NB4 (cell line): ENCODE data around the gene STOML1.

ENCODE experiments used
- DNase-seq: peaks from one replicate; pipeline ENCODE4 v3.0.0; 2010; ENCODE audit warnings: low read depth
- H3K4me3 ChIP-seq: one replicate; pipeline ENCODE4 v1.5.1; 2011; ENCODE audit warnings: mild to moderate bottlenecking, low read depth, low read length, moderate library complexity
- MYC ChIP-seq: IDR thresholded peaks from 2 replicates; pipeline ENCODE4 v1.6.1; 2011; ENCODE audit warnings: low read depth, low read length
- POLR2A ChIP-seq: IDR thresholded peaks from 2 replicates; pipeline ENCODE4 v1.6.1; 2011; ENCODE audit warnings: mild to moderate bottlenecking; ENCODE audit not compliant: insufficient read length; ENCODE audit errors: extremely low read depth
- TF ChIP-seq, protein P1 (sequence below): IDR thresholded peaks from 2 replicates; pipeline ENCODE4 v1.6.1; 2011; ENCODE audit warnings: low read depth, low read length
- TF ChIP-seq, protein P2 (sequence below): IDR thresholded peaks from one replicate; pipeline ENCODE4 v1.5.1; 2012; ENCODE audit warnings: low read depth, low read length

STOML1 gene

DNA sequence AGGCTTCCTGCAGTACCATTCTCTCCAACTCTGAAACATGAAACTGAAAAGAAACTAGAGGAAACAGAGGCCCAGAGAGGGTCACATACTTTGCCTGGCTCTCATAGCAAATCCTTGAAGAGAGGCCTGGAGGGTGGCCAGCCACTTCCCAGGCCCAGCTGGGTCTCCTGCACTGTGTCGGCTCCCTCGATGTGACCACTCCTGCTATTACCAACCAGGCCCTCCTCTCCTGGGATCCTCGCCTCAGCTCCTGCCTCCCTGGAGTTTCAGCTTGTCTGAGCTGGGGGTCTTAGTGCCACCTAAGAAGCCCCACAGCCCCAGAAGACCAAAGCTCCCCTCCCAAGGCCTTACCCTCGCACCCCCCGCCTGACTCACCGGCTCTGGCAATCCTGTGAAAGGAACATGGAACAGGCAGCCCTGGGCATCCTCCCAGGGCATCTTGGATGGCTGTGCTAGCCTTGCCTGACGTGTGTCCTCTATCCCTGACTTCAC is 61.3 kb downstream of the STOML1 start:
- no peak for TF ChIP-seq MYC
- TF ChIP-seq, protein P1, sequence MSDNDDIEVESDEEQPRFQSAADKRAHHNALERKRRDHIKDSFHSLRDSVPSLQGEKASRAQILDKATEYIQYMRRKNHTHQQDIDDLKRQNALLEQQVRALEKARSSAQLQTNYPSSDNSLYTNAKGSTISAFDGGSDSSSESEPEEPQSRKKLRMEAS: no peak
- no peak for TF ChIP-seq POLR2A
- TF ChIP-seq, protein P2, sequence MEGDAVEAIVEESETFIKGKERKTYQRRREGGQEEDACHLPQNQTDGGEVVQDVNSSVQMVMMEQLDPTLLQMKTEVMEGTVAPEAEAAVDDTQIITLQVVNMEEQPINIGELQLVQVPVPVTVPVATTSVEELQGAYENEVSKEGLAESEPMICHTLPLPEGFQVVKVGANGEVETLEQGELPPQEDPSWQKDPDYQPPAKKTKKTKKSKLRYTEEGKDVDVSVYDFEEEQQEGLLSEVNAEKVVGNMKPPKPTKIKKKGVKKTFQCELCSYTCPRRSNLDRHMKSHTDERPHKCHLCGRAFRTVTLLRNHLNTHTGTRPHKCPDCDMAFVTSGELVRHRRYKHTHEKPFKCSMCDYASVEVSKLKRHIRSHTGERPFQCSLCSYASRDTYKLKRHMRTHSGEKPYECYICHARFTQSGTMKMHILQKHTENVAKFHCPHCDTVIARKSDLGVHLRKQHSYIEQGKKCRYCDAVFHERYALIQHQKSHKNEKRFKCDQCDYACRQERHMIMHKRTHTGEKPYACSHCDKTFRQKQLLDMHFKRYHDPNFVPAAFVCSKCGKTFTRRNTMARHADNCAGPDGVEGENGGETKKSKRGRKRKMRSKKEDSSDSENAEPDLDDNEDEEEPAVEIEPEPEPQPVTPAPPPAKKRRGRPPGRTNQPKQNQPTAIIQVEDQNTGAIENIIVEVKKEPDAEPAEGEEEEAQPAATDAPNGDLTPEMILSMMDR: no peak

DNA sequence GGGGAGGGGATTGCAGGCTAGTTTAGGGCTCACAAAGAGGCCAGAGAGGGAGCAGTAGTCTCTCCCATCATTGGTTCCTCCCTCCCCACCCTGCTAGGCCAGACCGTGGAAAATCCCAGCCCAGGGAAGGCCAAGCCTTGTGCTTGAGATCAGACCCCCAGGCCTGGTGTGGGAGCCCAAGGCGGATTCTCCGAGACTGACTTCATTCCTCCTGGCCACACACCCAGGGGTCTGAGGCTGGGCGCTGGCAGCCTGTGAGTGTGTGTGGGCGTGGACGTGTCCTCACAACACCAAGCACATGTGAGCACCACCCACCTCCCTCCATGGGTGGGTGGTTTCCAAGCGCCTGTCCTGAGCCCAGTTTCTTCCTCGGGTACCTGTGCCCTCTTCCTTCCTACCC is 61.7 kb downstream of the STOML1 start:
- H3K4me3 ChIP-seq: no peak overlapping the region

More for the DNA sequence above, 61.3 kb downstream of the STOML1 start:
- no peak overlapping the region for H3K4me3 ChIP-seq
- DNase-seq: no peak

DNA sequence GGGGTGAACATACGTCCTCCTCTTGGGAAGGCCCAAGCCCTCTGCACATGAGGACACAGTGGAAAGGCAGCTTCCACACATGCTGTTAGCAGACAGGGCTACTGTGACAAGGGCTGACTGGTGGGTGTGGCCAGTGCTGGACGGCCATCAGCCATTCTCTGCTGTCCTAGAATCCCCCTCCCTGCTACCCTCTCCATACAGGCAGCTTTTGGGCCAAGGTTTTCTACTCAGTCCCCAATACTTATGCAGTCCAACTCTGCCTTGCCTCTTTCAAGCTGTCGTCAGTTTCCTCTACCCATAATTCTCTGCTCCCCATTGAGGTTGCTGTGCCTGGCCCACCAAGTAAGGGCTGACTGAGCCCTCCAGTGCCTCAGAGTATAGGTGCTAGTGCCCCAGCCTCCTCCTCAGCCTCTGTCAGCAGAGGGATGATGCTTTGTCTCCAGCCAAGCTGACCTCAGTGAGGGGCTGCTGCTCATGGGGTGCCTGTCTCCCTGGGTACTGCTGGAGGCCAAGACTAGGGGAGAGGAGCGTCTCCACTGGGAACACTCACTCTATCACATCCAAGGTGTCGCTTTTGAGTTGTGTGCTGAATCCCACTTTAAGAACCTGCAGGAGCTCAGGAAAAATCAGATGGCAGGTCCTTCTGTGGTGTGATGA is 63.0 kb downstream of the STOML1 start:
- no peak overlapping the region for H3K4me3 ChIP-seq
- TF ChIP-seq MYC (no peak), POLR2A (no peak)
- TF ChIP-seq, protein P2: no peak
- TF ChIP-seq, protein P1: no peak
- DNase-seq: no peak

More for the DNA sequence above, 61.7 kb downstream of the STOML1 start:
- DNase-seq: no peak
- TF ChIP-seq, protein P1: no peak
- TF ChIP-seq, protein P2: no peak
